Panc1 (cell line): ENCODE data around the gene PCSK5.

Experiments
- POLR2AphosphoS5 ChIP-seq: IDR thresholded peaks from 2 replicates; pipeline ENCODE4 v1.6.1; 2012; ENCODE audit warnings: mild to moderate bottlenecking, low read depth, low read length, moderate library complexity
- SIN3A ChIP-seq: IDR thresholded peaks from 2 replicates; pipeline ENCODE4 v1.6.1; 2012; ENCODE audit warnings: low read depth, mild to moderate bottlenecking, low read length, moderate library complexity, borderline replicate concordance; ENCODE audit not compliant: insufficient read depth
- TF ChIP-seq, protein P1 (sequence below): fragments of 450-650 bp; IDR thresholded peaks from 2 replicates; pipeline ENCODE4 v1.5.1; 2017; ENCODE audit warnings: mild to moderate bottlenecking

DNA sequence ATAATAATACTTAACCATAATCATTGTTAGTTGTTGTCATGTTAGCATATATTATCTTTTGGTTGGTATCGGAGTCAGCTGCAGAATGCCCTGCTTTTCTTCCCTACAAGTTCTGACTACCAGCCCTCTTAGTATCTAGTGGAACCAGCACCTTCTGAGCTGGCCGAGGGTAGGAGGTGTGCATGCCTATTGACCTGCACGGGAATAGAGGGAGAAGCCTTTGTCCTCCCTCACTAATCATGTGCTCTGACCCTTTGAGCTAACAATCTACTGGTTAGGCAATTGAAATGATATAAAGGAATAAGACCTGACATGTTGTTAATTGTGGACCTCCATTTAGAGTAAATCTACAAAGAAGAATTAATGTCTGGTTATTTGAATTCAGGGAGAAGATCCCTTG, 4.1 kb downstream of the PCSK5 start:
- TF ChIP-seq, protein P1, sequence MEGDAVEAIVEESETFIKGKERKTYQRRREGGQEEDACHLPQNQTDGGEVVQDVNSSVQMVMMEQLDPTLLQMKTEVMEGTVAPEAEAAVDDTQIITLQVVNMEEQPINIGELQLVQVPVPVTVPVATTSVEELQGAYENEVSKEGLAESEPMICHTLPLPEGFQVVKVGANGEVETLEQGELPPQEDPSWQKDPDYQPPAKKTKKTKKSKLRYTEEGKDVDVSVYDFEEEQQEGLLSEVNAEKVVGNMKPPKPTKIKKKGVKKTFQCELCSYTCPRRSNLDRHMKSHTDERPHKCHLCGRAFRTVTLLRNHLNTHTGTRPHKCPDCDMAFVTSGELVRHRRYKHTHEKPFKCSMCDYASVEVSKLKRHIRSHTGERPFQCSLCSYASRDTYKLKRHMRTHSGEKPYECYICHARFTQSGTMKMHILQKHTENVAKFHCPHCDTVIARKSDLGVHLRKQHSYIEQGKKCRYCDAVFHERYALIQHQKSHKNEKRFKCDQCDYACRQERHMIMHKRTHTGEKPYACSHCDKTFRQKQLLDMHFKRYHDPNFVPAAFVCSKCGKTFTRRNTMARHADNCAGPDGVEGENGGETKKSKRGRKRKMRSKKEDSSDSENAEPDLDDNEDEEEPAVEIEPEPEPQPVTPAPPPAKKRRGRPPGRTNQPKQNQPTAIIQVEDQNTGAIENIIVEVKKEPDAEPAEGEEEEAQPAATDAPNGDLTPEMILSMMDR, result no peak
- no peak for TF ChIP-seq SIN3A
- no peak for TF ChIP-seq POLR2AphosphoS5
